NCI-H1694 (cell line): ENCODE measurements around the gene KRT6B.
"Not testable (repeated sequence)": the region's sequence is repeated elsewhere in the genome, so short reads cannot be mapped to it uniquely, and the experiment has no call there.

Experiments
- DNase-seq: peaks from one replicate; lab custom pipeline; 2025; lab: John Stamatoyannopoulos, UW

Gene KRT6B

DNA sequence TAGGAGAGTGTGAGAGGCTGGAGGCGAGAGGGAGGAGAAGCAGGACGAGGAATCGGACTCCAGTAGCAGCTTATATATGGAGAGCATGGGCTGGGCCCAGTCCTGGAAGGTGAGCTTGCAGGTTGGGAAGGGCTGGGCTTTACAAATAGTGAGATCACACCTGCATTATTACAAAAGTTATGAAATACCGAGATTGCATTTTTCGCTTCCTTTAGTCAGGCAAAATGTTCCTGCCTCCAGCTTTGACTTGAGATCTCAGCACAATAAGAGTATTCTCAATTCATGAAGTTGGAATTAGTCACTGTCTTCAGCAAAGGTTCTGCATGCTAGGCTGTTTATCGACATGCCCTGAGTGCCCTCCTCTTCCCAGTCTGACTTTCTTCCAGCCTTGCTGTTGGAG lies at the start of gene KRT6B:
KRT6B (minus strand) TSS at position 46 of the 400 bp plus-strand sequence. CDS start 68 bp downstream, outside the sequence.
- no peak for DNase-seq

DNA sequence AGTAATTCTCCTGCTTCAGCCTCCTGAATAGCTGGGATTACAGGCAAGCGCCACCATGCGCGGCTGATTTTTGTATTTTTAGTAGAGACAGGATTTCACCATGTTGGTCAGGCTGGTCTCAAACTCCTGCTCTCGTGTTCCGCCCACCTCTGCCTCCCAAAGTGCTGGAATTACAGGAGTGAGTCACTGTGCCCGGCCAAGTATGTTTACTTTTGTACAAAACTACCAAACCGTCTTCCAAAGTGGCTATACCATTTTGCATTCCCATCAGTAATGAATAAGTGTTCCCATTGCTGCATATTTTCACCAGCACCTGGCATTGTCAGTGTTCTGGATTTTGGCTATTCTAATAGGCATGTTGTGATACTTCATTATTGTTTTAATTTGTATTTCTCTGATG lies 49.5 kb upstream of the KRT6B start:
- no peak for DNase-seq

- not testable (repeated sequence) for DNase-seq
Observed at GRCh38 chr12:52500574-52500973, 48.6 kb upstream of the KRT6B start.

DNA sequence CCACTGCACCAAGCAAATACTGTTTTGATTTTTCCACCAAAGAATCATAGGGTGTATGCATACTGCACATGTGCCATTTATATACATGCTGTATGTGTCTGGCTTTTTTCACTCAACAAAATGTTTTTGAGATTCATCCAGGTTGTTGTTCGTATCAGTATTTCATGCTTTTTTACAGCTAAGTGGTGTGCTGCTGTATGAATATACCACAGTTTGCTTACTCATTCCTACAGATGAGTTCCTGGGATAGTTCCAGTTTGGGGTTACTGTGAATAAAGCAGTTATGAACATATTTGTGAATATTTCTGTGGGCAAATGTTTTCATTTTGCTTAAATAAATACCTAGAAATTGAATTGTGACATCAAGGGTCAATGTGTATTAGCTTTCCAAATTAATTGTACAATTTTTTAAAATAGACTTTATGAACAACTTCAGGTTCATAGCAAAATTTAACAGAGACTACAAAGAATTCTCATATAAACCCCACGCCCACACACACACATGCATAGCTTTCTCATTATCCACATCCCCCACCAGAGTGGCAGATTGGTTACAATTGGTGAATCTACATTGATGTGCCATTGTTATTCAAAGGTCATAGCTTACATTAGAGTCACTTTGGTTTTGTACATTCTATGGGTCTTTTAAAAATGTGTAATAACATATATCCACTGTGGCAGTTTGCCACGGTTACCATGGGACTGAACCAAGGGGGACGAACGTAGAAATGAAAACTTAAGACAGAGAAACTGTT lies 48.0 kb upstream of the KRT6B start:
- no peak for DNase-seq

GRCh38 chr12:52498946-52499345 lies 47.0 kb upstream of the KRT6B start:
- no peak for DNase-seq

DNA sequence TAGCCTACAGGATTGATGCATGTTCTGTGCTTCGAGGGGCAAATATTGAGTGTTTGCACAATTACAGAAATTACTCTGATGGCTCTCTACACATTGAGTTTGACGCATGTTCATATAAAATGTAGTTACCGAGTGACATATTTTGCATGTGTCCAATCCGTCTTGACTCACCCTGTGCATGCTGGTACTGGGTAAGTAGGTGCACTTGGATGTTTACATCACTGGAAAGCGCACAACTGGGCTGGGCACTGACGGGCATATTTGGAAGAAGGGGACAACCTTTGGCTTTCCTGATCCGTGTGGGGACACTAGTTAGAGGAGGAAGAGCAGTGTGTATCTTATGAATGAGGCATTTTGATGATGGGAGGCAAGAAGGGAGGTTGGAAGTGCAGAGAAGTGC lies 46.0 kb upstream of the KRT6B start:
- DNase-seq: no peak

- DNase-seq: no peak
Observed at GRCh38 chr12:52496590-52497071, 44.7 kb upstream of the KRT6B start.

DNA sequence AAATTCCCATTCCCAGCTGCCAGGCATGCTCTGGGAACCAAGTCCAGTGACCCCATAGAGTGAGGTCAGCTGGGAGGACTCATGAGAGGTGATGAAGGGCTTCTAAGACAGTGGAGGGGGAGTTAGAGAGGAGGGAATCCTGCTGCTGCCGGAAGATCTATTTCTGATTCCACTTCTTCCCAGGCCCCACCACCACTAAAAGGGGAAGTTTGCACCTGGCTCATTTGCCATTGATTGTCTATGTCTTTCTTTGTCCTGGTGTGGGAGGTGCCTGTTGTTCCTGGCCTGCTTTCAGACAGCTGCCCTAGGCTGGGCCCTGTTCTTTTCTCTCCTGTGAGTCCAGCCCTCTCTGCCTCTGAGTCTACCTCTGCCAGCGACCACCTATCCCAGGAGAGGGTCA lies 44.1 kb upstream of the KRT6B start:
- no peak for DNase-seq

GRCh38 chr12:52495389-52495788 lies 43.4 kb upstream of the KRT6B start:
- DNase-seq: peak; percentile 69

- DNase-seq: no peak
Observed at GRCh38 chr12:52494518-52494917, 42.6 kb upstream of the KRT6B start.

GRCh38 chr12:52494100-52494499 lies 42.2 kb upstream of the KRT6B start:
- DNase-seq: no peak

DNA sequence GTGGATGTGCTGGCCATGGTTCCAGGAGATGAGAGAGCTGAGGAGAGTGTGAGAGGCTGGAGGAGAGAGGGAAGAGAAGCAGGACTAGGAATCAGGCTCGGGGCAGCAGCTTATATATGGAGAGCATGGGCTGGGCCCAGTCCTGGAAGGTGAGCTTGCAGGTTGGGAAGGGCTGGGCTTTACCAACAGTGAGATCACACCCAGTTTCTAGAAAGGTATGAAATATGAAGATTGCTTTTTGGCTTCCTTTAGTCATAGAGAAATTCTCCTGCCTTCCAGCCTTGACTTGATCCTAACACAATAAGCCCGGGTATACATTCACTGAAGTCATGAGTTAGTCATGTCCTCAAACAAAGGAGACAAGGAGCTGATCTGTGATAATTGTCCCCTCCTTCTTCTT lies 41.2 kb upstream of the KRT6B start, which contains the start of gene KRT6A:
KRT6A (minus strand) TSS at position 86 of the 400 bp plus-strand sequence; CDS start at position 17, 69 bp downstream.
- no peak for DNase-seq

GRCh38 chr12:52492405-52492804 lies 40.5 kb upstream of the KRT6B start:
- not testable (repeated sequence) for DNase-seq

DNA sequence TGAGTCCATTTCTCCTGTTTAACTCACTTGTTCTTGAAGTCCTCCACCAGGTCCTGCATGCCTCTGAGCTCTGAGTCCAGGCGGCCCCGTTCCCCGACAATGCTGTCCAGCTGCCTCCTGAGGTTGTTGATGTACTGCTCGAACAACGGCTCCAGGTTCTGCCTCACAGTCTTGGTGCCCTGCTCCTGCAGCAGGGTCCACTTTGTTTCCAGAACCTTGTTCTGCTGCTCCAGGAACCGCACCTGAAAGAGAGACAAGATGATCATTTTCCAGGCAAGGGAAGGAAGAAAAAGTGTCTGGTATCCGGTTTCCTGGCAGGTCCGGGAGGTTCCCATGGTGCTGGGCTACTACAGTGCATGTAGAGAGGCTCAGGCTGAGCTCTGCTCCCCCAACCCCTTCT lies 39.5 kb upstream of the KRT6B start:
- DNase-seq: not testable (repeated sequence)

GRCh38 chr12:52488736-52489135 lies 36.8 kb upstream of the KRT6B start:
- no peak for DNase-seq

GRCh38 chr12:52487744-52488443 lies 35.9 kb upstream of the KRT6B start:
- not testable (repeated sequence) for DNase-seq

- no peak for DNase-seq
Observed at GRCh38 chr12:52487211-52487610, 35.3 kb upstream of the KRT6B start.

GRCh38 chr12:52486166-52487105 lies 34.5 kb upstream of the KRT6B start:
- DNase-seq: no peak

DNA sequence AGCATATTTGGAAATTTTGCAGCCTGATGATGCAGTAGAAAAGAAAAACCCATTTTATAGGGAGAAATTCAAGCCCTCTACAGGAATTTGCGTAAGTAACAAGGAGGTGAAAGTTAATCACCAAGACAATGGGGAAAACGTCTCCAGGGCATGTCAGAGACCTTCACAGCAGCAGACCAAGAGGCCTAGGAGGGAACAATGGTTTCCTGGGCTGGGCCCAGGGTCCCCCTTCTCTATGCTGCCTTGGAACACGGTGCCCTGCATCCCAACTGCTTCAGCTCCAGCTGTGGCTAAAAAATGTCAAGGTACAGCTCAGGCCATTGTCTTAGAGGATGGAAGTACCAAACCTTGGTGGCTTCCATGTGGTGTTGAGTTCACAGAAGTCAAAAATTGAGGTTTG lies 28.1 kb upstream of the KRT6B start:
- DNase-seq: no peak

- no peak for DNase-seq
Observed at GRCh38 chr12:52477651-52478050, 25.7 kb upstream of the KRT6B start.

DNA sequence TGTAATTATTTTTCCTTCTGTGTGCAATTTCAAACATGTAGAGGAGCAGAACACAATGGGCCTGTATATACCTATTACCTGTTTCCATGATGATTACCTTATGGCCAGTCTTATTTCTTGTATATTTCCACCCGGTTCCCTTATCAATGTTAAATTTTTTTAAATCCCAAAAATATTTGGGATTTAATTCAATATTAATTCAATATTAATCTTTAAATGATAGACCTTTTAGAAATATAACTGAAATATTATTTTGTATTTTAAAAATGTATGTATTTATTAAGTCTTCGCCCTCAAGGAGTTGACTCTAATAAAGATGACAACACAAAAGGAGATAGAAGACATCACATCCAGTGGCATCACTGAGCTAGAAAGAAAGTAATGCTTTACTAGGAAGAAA lies 22.3 kb upstream of the KRT6B start:
- no peak for DNase-seq

- no peak for DNase-seq
Observed at GRCh38 chr12:52473768-52474167, 21.8 kb upstream of the KRT6B start, which contains the start of gene KRT6C. Gene KRT6C, minus strand, starts transcription at chr12:52473805. Its CDS starts 68 bp downstream, at chr12:52473737.
